Measurements from ENCODE around the gene EPSTI1.
"Not testable (repeated sequence)": the region's sequence is repeated elsewhere in the genome, so short reads cannot be mapped to it uniquely, and the experiment has no call there.

EPSTI1 gene

GRCh38 chr13:42991898-42992763 is at the start of gene EPSTI1:
EPSTI1 (minus strand) TSS chr13:42992241; CDS start chr13:42992165, 76 bp downstream.
- H3K9me3 ChIP-seq (ENCODE audit: insufficient read depth, low read length, severe bottlenecking): no peaks in the 10 kb centered on the region
- no peaks in the 10 kb centered on the region for H3K27me3 ChIP-seq (ENCODE audit: insufficient read depth, low read length, poor library complexity)
- H4K20me1 ChIP-seq (ENCODE audit: insufficient read depth, low read length): no peaks in the 10 kb centered on the region
- peak within 1 kb of the TSS; percentile 80 for H3K27ac ChIP-seq (ENCODE audit: low read length)
- DNase-seq (peak; percentile 83), ATAC-seq (ENCODE audit: insufficient read depth, low read depth) (peak; percentile 91)
- peak within 1 kb of the TSS; percentile 83 for H2AFZ ChIP-seq (ENCODE audit: low read depth, low read length)
- TF ChIP-seq EZH2 (IDR thresholded peaks at IDR 0.05; ENCODE audit: borderline replicate concordance, low read depth, low read length, severe bottlenecking) (no peak), CTCF (IDR thresholded peaks at IDR 0.05; ENCODE audit: borderline replicate concordance, extremely low read depth, low read length, poor library complexity, severe bottlenecking) (no peak)
- no peaks in the 10 kb centered on the region for H3K36me3 ChIP-seq (ENCODE audit: insufficient read depth, low read length)
- peaks cover 41% of the 10 kb centered on the region for H3K4me1 ChIP-seq (ENCODE audit: insufficient read depth, low read length)
- H3K4me3 ChIP-seq (ENCODE audit: low read depth in 1 of 2, low read length in 2 of 2): peak within 1 kb of the TSS; percentile 36 to 63; a peak in 3 of 4 replicates
- 0 out of 2 replicates have a peak, but pooled peaks cover 4% of the 10 kb centered on the region for H3K79me2 ChIP-seq (ENCODE audit: insufficient read depth, low read length)
- H3K9ac ChIP-seq (ENCODE audit: low read depth, low read length): peak within 1 kb of the TSS; percentile 64
- H3K4me2 ChIP-seq (ENCODE audit: insufficient read depth, low read length): peak within 1 kb of the TSS; percentile 69

- ATAC-seq (ENCODE audit: insufficient read depth, low read depth): no peak
- Histone ChIP-seq H3K9ac (ENCODE audit: low read depth, low read length) (no peak overlapping the region), H3K4me1 (ENCODE audit: insufficient read depth, low read length) (no peaks in the 10 kb centered on the region), H4K20me1 (ENCODE audit: insufficient read depth, low read length) (no peaks in the 10 kb centered on the region), H3K79me2 (ENCODE audit: insufficient read depth, low read length) (no peaks in the 10 kb centered on the region), H3K4me3 (ENCODE audit: low read depth in 1 of 2, low read length in 2 of 2) (no peak overlapping the region), H3K9me3 (ENCODE audit: insufficient read depth, low read length, severe bottlenecking) (no peaks in the 10 kb centered on the region), H3K27ac (ENCODE audit: low read length) (no peak overlapping the region), H3K27me3 (ENCODE audit: insufficient read depth, low read length, poor library complexity) (no peaks in the 10 kb centered on the region), H3K36me3 (ENCODE audit: insufficient read depth, low read length) (no peaks in the 10 kb centered on the region), H2AFZ (ENCODE audit: low read depth, low read length) (no peak overlapping the region), H3K4me2 (ENCODE audit: insufficient read depth, low read length) (no peak overlapping the region)
- no peak for TF ChIP-seq EZH2 (IDR thresholded peaks at IDR 0.05; ENCODE audit: borderline replicate concordance, low read depth, low read length, severe bottlenecking)
- no peak for TF ChIP-seq CTCF (IDR thresholded peaks at IDR 0.05; ENCODE audit: borderline replicate concordance, extremely low read depth, low read length, poor library complexity, severe bottlenecking)
- DNase-seq: no peak
Observed at GRCh38 chr13:43041369-43041921, 49.4 kb upstream of the EPSTI1 start.

- not testable (repeated sequence) for DNase-seq; H3K4me3 ChIP-seq (ENCODE audit: low read depth in 1 of 2, low read length in 2 of 2); ATAC-seq (ENCODE audit: insufficient read depth, low read depth); H4K20me1 ChIP-seq (ENCODE audit: insufficient read depth, low read length); H3K4me2 ChIP-seq (ENCODE audit: insufficient read depth, low read length); H3K36me3 ChIP-seq (ENCODE audit: insufficient read depth, low read length); H2AFZ ChIP-seq (ENCODE audit: low read depth, low read length); H3K79me2 ChIP-seq (ENCODE audit: insufficient read depth, low read length); H3K9ac ChIP-seq (ENCODE audit: low read depth, low read length); H3K27me3 ChIP-seq (ENCODE audit: insufficient read depth, low read length, poor library complexity); H3K4me1 ChIP-seq (ENCODE audit: insufficient read depth, low read length); H3K9me3 ChIP-seq (ENCODE audit: insufficient read depth, low read length, severe bottlenecking); H3K27ac ChIP-seq (ENCODE audit: low read length)
Observed at GRCh38 chr13:43040581-43041368, 48.7 kb upstream of the EPSTI1 start.
